Nephron (organoid): ENCODE results near the gene NTF3.

Experiments used
- H3K27ac Mint-ChIP-seq, 3 experiments: 2 replicates each; pipeline ENCODE4 v1.8.0; 2020; ENCODE audit warnings: mixed read lengths in 3 of 3, mild to moderate bottlenecking in 2 of 3, moderate library complexity in 1 of 3
- H3K27me3 Mint-ChIP-seq: 2 replicates; pipeline ENCODE4 v1.8.0; 2021; ENCODE audit warnings: low read depth, mild to moderate bottlenecking, moderate library complexity, mixed read lengths
- H3K36me3 Mint-ChIP-seq: 2 replicates; pipeline ENCODE4 v1.8.0; 2020; ENCODE audit warnings: low read depth, mixed read lengths
- H3K4me1 Mint-ChIP-seq: 2 replicates; pipeline ENCODE4 v1.8.0; 2020; ENCODE audit warnings: mixed read lengths
- H3K4me3 Mint-ChIP-seq, 3 experiments: 2 replicates each; pipeline ENCODE4 v1.8.0; 2020; ENCODE audit warnings: mild to moderate bottlenecking in 3 of 3, mixed read lengths in 3 of 3, moderate library complexity in 2 of 3
- H3K9me3 Mint-ChIP-seq: 2 replicates; pipeline ENCODE4 v1.8.0; 2020; ENCODE audit warnings: mixed read lengths
- CTCF ChIP-seq, 3 experiments: fragments of 200-600 bp; sonication (generic); IDR thresholded peaks; one replicate each; pipeline ENCODE4 v1.5.0; 2021; ENCODE audit warnings: antibody characterized with exemption in 3 of 3; ENCODE audit not compliant: unreplicated experiment in 3 of 3

Gene NTF3

GRCh38 chr12:5511644-5512600, 80.0 kb downstream of the NTF3 start:
- Mint-ChIP-seq H3K27me3 (peaks cover 13% of the 10 kb centered on the region), H3K27ac (peak overlapping the region; percentile 37 to 67 (median 55)), H3K4me3 (peak overlapping the region in 1 of 3 experiments; percentile 16), H3K9me3 (no peaks in the 10 kb centered on the region), H3K4me1 (peaks cover 54% of the 10 kb centered on the region), H3K36me3 (no peaks in the 10 kb centered on the region)
- peak; percentile 20 to 47 (median 26) for TF ChIP-seq CTCF (IDR thresholded peaks at IDR 0.05; ENCODE audit: unreplicated experiment in 3 of 3)

GRCh38 chr12:5512601-5512970, 80.7 kb downstream of the NTF3 start:
- Mint-ChIP-seq H3K4me3 (no peak overlapping the region), H3K9me3 (no peaks in the 10 kb centered on the region), H3K27ac (peak overlapping the region; percentile 11 to 55 (median 37)), H3K4me1 (peaks cover 56% of the 10 kb centered on the region), H3K27me3 (peaks cover 7% of the 10 kb centered on the region), H3K36me3 (no peaks in the 10 kb centered on the region)
- no peak for TF ChIP-seq CTCF (IDR thresholded peaks at IDR 0.05; ENCODE audit: unreplicated experiment in 3 of 3)

- H3K27ac Mint-ChIP-seq: peak overlapping the region in 1 of 3 experiments; percentile 11
- H3K36me3 Mint-ChIP-seq: no peaks in the 10 kb centered on the region
- peaks cover 56% of the 10 kb centered on the region for H3K4me1 Mint-ChIP-seq
- H3K9me3 Mint-ChIP-seq: no peaks in the 10 kb centered on the region
- no peak overlapping the region for H3K4me3 Mint-ChIP-seq
- TF ChIP-seq CTCF (IDR thresholded peaks at IDR 0.05; ENCODE audit: unreplicated experiment in 3 of 3): no peak
- H3K27me3 Mint-ChIP-seq: peaks cover 7% of the 10 kb centered on the region
Observed at GRCh38 chr12:5513406-5513805, 81.5 kb downstream of the NTF3 start.

- no peaks in the 10 kb centered on the region for H3K9me3 Mint-ChIP-seq
- H3K36me3 Mint-ChIP-seq: no peaks in the 10 kb centered on the region
- H3K27ac Mint-ChIP-seq: no peak overlapping the region
- peaks cover 7% of the 10 kb centered on the region for H3K27me3 Mint-ChIP-seq
- no peak for TF ChIP-seq CTCF (IDR thresholded peaks at IDR 0.05; ENCODE audit: unreplicated experiment in 3 of 3)
- peaks cover 56% of the 10 kb centered on the region for H3K4me1 Mint-ChIP-seq
- H3K4me3 Mint-ChIP-seq: no peak overlapping the region
Observed at GRCh38 chr12:5514016-5514415, 82.1 kb downstream of the NTF3 start.

DNA sequence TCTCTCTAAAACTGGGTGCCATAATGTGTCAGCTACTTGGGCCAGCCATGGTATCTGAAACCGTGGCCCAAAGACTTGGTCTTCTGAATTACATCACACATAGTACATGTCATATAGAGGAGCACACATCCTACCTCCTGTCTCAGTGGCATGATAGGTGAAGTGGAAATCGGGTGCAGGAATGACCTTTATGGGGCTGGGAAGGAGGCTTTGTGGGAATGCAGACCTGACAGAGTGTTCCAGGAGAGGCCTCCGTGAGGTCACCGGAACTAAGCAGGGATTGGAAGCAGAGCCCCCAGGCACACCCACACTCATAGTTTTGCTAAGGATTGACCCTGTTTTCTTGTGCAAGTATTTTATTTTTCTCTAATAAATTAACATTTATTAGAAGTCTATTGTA, 82.6 kb downstream of the NTF3 start:
- Mint-ChIP-seq H3K27ac (no peak overlapping the region), H3K36me3 (no peaks in the 10 kb centered on the region), H3K4me3 (no peak overlapping the region), H3K27me3 (peaks cover 7% of the 10 kb centered on the region), H3K4me1 (peaks cover 58% of the 10 kb centered on the region), H3K9me3 (no peaks in the 10 kb centered on the region)
- TF ChIP-seq CTCF (IDR thresholded peaks at IDR 0.05; ENCODE audit: unreplicated experiment in 3 of 3): no peak

- Mint-ChIP-seq H3K27me3 (peaks cover 7% of the 10 kb centered on the region), H3K4me3 (no peak overlapping the region), H3K27ac (no peak overlapping the region), H3K4me1 (peaks cover 56% of the 10 kb centered on the region), H3K36me3 (no peaks in the 10 kb centered on the region), H3K9me3 (no peaks in the 10 kb centered on the region)
- TF ChIP-seq CTCF (IDR thresholded peaks at IDR 0.05; ENCODE audit: unreplicated experiment in 3 of 3): no peak
Observed at GRCh38 chr12:5515458-5515857, 83.5 kb downstream of the NTF3 start.
